Neural cell (in vitro differentiated cells): ENCODE measurements around the gene HDGF. TPM values are rescaled to one million over a fixed set of nuclear protein-coding genes. Genes with fewer than 3 reads are reported as not detected.
"Not testable (repeated sequence)": the region's sequence is repeated elsewhere in the genome, so short reads cannot be mapped to it uniquely, and the experiment has no call there.

Experiments used
- H2AFZ ChIP-seq: fragments of 200-600, 300-800 bp; sonication (generic), shearing (Covaris generic); 2 replicates; pipeline ENCODE4 v1.6.0; 2014; ENCODE audit warnings: low read depth, mild to moderate bottlenecking, antibody characterized with exemption, low read length, moderate library complexity
- H3F3A ChIP-seq: fragments of 200-600 bp; shearing (Covaris generic); 2 replicates; pipeline ENCODE4 v1.6.1; 2016; ENCODE audit warnings: mild to moderate bottlenecking, moderate library complexity, mixed read lengths, antibody characterized with exemption, low read length; ENCODE audit not compliant: insufficient read depth, poor library complexity, severe bottlenecking
- H3K27ac ChIP-seq: fragments of 200-600, 300-800 bp; sonication (generic), shearing (Covaris generic); 2 replicates; pipeline ENCODE4 v1.5.1; 2014; ENCODE audit warnings: mild to moderate bottlenecking, low read length, moderate library complexity
- H3K27me3 ChIP-seq: fragments of 300-800, 200-600 bp; sonication (generic), shearing (Covaris generic); 2 replicates; pipeline ENCODE4 v1.6.0; 2014; ENCODE audit warnings: mild to moderate bottlenecking, low read depth, low read length, moderate library complexity; ENCODE audit not compliant: insufficient read depth
- H3K36me3 ChIP-seq: fragments of 300-800, 200-600 bp; sonication (generic), shearing (Covaris generic); 2 replicates; pipeline ENCODE4 v1.5.1; 2014; ENCODE audit warnings: mild to moderate bottlenecking, antibody characterized with exemption, low read length, moderate library complexity; ENCODE audit not compliant: insufficient read depth
- H3K4me2 ChIP-seq: fragments of 300-800, 200-600 bp; sonication (generic), shearing (Covaris generic); 2 replicates; pipeline ENCODE4 v1.6.0; 2014; ENCODE audit warnings: mild to moderate bottlenecking, low read length
- H3K4me3 ChIP-seq: fragments of 300-800, 200-600 bp; sonication (generic), shearing (Covaris generic); 2 replicates; pipeline ENCODE4 v1.5.1; 2014; ENCODE audit warnings: mild to moderate bottlenecking, low read length, moderate library complexity
- H3K79me2 ChIP-seq: fragments of 200-600 bp; shearing (Covaris generic); replicated peaks from 2 replicates; pipeline ENCODE4 v1.6.0; 2014; ENCODE audit warnings: mild to moderate bottlenecking, low read length, moderate library complexity; ENCODE audit not compliant: insufficient read depth
- H3K9ac ChIP-seq: fragments of 300-800, 200-600 bp; sonication (generic), shearing (Covaris generic); 2 replicates; pipeline ENCODE4 v1.6.1; 2016; ENCODE audit warnings: mild to moderate bottlenecking, low read length, mixed read lengths
- H3K9me2 ChIP-seq: fragments of 200-600 bp; shearing (Covaris generic); 2 replicates; pipeline ENCODE4 v1.6.1; 2016; ENCODE audit warnings: mild to moderate bottlenecking, low read length, mixed read lengths; ENCODE audit not compliant: insufficient read depth
- H3K9me3 ChIP-seq: fragments of 200-600, 300-800 bp; sonication (generic), shearing (Covaris generic); 2 replicates; pipeline ENCODE4 v1.6.1; 2016; ENCODE audit warnings: mild to moderate bottlenecking, mixed run types, low read length, moderate library complexity, mixed read lengths
- H4K20me1 ChIP-seq: fragments of 200-600 bp; shearing (Covaris generic); 2 replicates; pipeline ENCODE4 v1.6.1; 2016; ENCODE audit warnings: mild to moderate bottlenecking, mixed run types; ENCODE audit not compliant: insufficient read depth
- EP300 ChIP-seq: fragments of 450-650 bp; conservative IDR thresholded peaks from 2 replicates; pipeline ENCODE4 v1.6.1; 2014; ENCODE audit warnings: antibody characterized with exemption, mild to moderate bottlenecking, moderate library complexity; ENCODE audit not compliant: poor library complexity, severe bottlenecking
- EZH2 ChIP-seq: fragments of 200-600, 300-800 bp; shearing (Covaris generic), sonication (generic); IDR thresholded peaks from 2 replicates; pipeline ENCODE4 v1.6.1; 2014; ENCODE audit warnings: antibody characterized with exemption, low read length, borderline replicate concordance, mild to moderate bottlenecking; ENCODE audit not compliant: insufficient read depth, poor library complexity, severe bottlenecking
- MXI1 ChIP-seq: fragments of 450-650 bp; conservative IDR thresholded peaks from 2 replicates; pipeline ENCODE4 v1.6.1; 2014; ENCODE audit warnings: antibody characterized with exemption, mild to moderate bottlenecking; ENCODE audit not compliant: poor library complexity, severe bottlenecking
- POLR2AphosphoS5 ChIP-seq: IDR thresholded peaks from 2 replicates; pipeline ENCODE4 v1.6.1; 2012
- RAD21 ChIP-seq: fragments of 450-650 bp; conservative IDR thresholded peaks from 2 replicates; pipeline ENCODE4 v1.6.1; 2014; ENCODE audit warnings: antibody characterized with exemption, mild to moderate bottlenecking, moderate library complexity
- SMC3 ChIP-seq: fragments of 450-650 bp; conservative IDR thresholded peaks from 2 replicates; pipeline ENCODE4 v1.6.1; 2014; ENCODE audit warnings: antibody characterized with exemption, mild to moderate bottlenecking, moderate library complexity; ENCODE audit not compliant: poor library complexity
- TAF1 ChIP-seq: IDR thresholded peaks from 2 replicates; pipeline ENCODE4 v1.6.1; 2012; ENCODE audit warnings: low read depth
- polyA plus RNA-seq: library from polyadenylated mRNA; depleted of rRNA; stranded (reverse); fragments of >200 nt; gene quantifications from 2 replicates; pipeline ENCODE4 v1.2.3, GENCODE V29; 2014
- TF ChIP-seq, protein P1 (sequence below): IDR thresholded peaks from 2 replicates; pipeline ENCODE4 v1.6.1; 2012; ENCODE audit warnings: borderline replicate concordance
- TF ChIP-seq, protein P2 (sequence below): fragments of 450-650 bp; IDR thresholded peaks from 2 replicates; pipeline ENCODE4 v1.5.1; 2014; ENCODE audit warnings: antibody characterized with exemption, mild to moderate bottlenecking, moderate library complexity; ENCODE audit not compliant: poor library complexity, severe bottlenecking

Gene HDGF
- polyA plus RNA-seq, 1 donor from 2014 or later = 138 TPM

DNA sequence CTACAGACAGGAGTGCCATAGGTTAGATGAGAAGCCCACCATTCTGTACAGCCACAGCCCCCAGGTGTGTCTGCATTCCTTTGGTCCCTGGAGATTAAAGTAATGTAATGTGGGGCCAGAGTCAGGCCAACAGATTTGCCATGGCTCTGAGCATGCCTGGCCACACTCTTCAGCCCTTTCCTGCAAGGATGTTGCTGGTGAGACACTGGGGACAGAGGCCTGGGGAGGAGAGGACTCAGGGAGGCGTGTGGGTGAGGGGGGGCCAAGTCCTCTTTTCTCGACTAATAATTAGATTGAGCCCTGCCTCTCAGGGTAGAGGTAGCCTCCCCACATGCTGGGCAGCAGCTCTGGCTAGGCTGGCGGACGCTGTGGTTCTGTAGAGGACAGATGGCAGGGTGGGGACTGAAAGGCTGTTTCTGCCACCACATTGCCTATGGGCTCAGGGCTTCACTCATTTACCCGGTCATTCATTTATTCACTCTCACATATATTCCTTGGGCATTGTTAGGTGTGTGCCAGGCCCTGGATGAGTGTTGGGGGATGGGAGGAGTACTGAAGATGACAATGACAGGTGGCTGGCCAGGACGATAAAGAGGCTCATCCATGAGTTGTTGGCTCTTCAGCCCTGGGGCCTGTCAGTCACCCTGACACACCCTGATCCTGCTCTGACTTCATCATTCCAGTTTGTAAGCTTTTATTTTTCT lies 8.8 kb upstream of the HDGF start:
- no peaks in the 10 kb centered on the region for H3K36me3 ChIP-seq
- H3K4me3 ChIP-seq = no peak overlapping the region
- H4K20me1 ChIP-seq = no peaks in the 10 kb centered on the region
- H3F3A ChIP-seq = no peaks in the 10 kb centered on the region
- H3K9me3 ChIP-seq = no peaks in the 10 kb centered on the region
- H3K9me2 ChIP-seq = no peaks in the 10 kb centered on the region
- H3K4me2 ChIP-seq = no peak overlapping the region
- H3K27ac ChIP-seq = no peak overlapping the region
- no peaks in the 10 kb centered on the region for H3K79me2 ChIP-seq
- no peak overlapping the region for H2AFZ ChIP-seq
- H3K27me3 ChIP-seq = no peaks in the 10 kb centered on the region
- TF ChIP-seq, protein P1, sequence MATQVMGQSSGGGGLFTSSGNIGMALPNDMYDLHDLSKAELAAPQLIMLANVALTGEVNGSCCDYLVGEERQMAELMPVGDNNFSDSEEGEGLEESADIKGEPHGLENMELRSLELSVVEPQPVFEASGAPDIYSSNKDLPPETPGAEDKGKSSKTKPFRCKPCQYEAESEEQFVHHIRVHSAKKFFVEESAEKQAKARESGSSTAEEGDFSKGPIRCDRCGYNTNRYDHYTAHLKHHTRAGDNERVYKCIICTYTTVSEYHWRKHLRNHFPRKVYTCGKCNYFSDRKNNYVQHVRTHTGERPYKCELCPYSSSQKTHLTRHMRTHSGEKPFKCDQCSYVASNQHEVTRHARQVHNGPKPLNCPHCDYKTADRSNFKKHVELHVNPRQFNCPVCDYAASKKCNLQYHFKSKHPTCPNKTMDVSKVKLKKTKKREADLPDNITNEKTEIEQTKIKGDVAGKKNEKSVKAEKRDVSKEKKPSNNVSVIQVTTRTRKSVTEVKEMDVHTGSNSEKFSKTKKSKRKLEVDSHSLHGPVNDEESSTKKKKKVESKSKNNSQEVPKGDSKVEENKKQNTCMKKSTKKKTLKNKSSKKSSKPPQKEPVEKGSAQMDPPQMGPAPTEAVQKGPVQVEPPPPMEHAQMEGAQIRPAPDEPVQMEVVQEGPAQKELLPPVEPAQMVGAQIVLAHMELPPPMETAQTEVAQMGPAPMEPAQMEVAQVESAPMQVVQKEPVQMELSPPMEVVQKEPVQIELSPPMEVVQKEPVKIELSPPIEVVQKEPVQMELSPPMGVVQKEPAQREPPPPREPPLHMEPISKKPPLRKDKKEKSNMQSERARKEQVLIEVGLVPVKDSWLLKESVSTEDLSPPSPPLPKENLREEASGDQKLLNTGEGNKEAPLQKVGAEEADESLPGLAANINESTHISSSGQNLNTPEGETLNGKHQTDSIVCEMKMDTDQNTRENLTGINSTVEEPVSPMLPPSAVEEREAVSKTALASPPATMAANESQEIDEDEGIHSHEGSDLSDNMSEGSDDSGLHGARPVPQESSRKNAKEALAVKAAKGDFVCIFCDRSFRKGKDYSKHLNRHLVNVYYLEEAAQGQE = no peak
- TF ChIP-seq POLR2AphosphoS5 = no peak
- TF ChIP-seq EZH2 = no peak
- no peak for TF ChIP-seq MXI1
- no peak for TF ChIP-seq TAF1
- TF ChIP-seq, protein P2, sequence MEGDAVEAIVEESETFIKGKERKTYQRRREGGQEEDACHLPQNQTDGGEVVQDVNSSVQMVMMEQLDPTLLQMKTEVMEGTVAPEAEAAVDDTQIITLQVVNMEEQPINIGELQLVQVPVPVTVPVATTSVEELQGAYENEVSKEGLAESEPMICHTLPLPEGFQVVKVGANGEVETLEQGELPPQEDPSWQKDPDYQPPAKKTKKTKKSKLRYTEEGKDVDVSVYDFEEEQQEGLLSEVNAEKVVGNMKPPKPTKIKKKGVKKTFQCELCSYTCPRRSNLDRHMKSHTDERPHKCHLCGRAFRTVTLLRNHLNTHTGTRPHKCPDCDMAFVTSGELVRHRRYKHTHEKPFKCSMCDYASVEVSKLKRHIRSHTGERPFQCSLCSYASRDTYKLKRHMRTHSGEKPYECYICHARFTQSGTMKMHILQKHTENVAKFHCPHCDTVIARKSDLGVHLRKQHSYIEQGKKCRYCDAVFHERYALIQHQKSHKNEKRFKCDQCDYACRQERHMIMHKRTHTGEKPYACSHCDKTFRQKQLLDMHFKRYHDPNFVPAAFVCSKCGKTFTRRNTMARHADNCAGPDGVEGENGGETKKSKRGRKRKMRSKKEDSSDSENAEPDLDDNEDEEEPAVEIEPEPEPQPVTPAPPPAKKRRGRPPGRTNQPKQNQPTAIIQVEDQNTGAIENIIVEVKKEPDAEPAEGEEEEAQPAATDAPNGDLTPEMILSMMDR = no peak
- no peak for TF ChIP-seq RAD21
- no peak for TF ChIP-seq EP300
- TF ChIP-seq SMC3 = no peak
- no peak overlapping the region for H3K9ac ChIP-seq

GRCh38 chr1:156757572-156758253 lies 6.2 kb upstream of the HDGF start:
- not testable (repeated sequence) for H2AFZ ChIP-seq, H3K4me3 ChIP-seq, H3K9me3 ChIP-seq, H4K20me1 ChIP-seq, H3K4me2 ChIP-seq, H3K27me3 ChIP-seq, H3K27ac ChIP-seq, H3K9ac ChIP-seq, H3K79me2 ChIP-seq, H3K9me2 ChIP-seq, H3F3A ChIP-seq, H3K36me3 ChIP-seq
